GM19351 (cell line): ENCODE measurements around the gene USP31.
A peak's percentile ranks its signal among the peaks of the same experiment; 100 is the strongest.
"Not testable (repeated sequence)": the region's sequence is repeated elsewhere in the genome, so short reads cannot be mapped to it uniquely, and the experiment has no call there.

ENCODE experiments used
- ATAC-seq: cut with Tn5 transposase; IDR thresholded peaks from one replicate; pipeline ENCODE4 v1.9.1; 2021; ENCODE audit warnings: mild to moderate bottlenecking, moderate library complexity; ENCODE audit not compliant: unreplicated experiment

USP31 gene

DNA sequence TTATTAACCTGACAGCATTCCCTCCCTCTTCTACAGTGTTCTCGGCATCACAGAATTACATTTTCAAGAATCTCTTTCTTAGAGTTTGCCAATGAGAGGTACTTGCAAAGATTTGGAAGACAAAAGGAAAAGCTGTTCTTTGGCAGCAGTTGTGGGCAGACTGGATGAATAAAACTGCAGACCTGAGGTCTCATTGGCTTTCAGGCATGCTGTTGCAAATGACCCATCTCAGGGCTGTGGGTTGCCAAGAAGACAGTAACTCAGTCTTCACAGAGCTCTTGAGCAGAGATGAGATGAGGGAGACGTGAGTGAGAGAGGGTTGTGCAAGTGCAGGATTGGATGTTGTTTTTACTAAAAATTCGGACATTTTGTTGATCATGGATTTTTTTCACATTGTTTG lies 11.3 kb upstream of the USP31 start:
- no peak for ATAC-seq

DNA sequence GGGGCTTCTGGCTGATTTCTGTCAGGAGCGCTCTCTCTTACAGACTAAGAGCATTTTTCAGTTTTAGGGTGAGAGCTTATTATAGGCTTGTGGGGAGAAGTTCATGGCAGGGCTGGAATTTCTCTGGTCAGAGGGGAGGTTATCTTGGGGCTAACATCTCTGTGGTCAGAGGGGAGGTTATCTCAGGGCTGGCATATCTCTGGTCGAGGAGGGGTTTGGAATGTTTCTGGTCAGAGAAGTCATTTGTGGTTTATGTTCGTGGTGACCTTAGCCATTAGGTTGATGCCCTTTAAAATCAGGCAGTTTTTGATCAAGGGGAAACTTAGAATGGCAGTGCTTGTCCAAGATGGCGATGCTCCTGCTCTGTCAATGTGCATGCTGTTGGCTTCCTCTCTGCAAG lies 10.8 kb upstream of the USP31 start:
- no peak for ATAC-seq

DNA sequence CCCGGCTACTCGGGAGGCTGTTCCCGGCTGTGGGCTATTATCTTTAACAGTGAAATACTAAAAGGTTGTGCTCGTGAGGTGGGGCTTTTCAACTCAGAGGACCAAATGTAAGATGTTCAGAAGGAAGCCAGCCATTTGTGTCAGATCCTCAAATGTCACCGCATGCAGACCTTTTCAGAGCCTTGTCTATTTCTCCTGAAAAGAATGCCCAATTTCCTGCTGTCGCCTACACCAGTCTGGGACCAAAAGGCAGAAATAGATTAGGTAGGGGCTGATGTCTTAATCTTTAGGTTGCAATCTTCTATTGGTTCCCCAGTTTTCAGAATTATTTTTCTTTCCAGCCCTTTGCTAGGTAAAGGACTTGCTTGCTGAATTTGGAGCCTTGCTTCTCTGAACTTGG lies 8.9 kb upstream of the USP31 start:
- ATAC-seq: no peak

DNA sequence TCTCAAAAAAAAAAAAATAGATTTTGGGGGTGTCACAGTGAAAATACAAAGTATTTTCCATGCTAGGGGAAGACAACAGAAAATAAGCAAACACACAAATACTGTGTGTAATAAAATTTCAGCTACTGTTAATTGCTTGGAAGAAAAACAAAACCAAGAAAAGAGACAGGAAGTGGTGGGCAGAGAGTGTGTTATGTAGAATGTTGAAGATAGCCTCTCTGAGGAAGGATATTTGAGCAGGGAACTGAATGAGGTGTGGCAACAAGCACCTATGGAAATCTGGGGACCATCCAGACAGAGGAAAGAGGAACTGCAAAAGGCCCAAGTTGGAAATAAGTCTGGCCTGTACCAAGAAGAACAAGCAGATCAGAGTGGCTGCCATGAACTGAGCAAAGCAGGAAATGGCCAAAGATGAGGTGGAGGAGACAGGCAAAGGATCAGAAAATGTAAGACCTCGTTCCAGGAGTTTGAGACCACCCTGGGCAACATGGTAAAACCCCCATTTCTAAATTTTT lies 7.8 kb upstream of the USP31 start:
- no peak for ATAC-seq

DNA sequence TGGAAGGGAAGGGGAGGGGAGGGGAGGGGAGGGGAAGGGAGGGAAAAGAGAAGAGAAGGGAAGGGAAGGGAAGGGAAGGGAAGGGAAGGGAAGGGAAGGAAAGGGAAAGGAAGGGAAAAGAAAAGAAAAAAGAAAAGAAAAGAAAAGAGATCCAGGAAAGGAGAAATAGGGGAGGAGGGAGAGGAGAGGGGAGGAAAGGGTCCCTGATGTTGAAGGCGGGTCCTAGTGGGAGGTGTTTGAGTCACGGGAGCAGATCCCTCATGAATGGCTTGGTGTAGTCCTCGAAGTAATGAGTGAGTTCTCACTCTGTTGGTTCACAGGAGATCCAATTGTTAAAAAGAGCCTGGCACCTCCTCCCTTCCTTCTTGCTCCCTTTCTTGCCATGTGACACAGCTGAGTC lies 6.9 kb upstream of the USP31 start:
- no peak for ATAC-seq

DNA sequence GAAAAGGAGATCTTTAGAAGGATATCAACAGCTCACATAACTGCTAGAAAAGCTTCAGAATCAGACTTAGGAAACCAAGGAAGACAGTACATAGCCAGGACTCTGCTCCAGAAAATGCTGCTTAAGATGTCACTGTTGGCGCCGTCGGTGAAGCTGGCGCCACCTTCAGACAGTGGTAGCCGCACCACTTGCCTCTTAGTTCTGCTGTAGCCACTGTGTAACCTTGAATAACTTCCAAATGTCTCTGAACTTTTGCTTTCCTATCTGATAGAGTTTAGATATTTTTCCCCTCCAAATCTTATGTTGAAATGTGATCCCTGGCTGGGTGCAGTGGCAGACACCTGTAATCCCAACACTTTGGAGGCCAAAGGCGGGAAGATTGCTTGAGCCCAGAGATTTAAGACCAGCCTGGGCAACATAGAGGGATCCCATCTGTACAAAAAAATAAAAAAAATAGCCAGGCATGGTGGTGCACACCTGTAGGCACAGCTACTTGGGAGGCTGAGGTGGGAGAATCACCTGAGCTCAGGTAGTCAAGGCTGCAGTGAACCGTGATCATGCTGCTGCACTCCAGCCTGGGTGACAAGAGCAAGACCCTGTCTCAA lies 6.3 kb upstream of the USP31 start:
- ATAC-seq: no peak

DNA sequence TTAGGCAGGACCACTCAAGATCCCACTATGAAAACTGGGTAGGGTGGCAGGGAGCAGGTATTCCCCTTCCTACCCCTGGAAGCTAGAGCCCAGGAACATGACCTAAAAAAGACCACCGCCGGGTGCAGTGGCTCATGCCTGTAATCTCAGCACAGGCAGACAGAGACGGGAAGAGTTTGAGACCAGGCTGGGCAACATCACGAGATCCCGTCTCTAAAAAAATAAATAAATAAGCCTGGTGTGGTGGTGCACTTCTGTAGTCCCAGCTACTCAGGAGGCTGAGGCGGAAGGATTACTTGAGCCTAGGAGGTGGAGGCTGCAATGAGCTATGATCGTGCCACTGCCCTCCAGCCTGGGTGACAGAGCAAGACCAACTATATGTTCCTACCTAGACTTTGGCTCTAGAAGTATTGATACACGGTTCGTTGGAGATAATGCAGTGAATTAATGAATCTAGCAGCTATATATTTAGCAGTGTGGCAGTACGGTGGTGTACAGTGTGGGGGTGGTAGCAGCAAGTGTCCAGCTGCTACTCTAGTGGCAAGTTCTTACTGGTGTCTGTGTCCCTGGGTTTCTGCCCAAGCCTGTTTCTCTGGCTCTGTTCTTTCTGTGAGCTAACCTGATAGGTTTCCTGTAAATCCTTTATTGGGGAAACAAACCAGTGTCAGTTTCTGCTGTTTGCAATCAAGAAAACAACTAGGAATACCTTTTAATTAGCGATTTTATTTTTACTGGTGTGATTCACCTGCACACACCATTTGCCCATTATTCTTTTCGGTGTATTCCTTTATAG lies 3.3 kb upstream of the USP31 start:
- ATAC-seq: no peak

DNA sequence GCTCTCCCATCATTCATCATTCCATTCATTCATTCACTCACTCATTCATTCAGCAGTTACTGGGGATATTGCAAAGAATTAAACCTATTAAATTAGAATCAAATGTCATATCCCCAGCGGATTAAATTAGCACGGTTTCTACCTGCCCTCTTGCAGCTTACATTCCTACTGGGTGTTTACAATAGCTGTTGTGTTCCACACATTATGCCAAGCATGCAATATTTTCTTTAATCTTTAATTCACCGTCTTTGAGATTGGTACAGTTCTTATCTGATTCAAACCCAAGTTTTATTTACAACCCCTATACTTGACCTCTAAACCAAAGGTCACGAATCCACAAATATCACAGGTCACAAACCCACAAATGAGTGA lies 727 bp upstream of the USP31 start:
- no peak for ATAC-seq

DNA sequence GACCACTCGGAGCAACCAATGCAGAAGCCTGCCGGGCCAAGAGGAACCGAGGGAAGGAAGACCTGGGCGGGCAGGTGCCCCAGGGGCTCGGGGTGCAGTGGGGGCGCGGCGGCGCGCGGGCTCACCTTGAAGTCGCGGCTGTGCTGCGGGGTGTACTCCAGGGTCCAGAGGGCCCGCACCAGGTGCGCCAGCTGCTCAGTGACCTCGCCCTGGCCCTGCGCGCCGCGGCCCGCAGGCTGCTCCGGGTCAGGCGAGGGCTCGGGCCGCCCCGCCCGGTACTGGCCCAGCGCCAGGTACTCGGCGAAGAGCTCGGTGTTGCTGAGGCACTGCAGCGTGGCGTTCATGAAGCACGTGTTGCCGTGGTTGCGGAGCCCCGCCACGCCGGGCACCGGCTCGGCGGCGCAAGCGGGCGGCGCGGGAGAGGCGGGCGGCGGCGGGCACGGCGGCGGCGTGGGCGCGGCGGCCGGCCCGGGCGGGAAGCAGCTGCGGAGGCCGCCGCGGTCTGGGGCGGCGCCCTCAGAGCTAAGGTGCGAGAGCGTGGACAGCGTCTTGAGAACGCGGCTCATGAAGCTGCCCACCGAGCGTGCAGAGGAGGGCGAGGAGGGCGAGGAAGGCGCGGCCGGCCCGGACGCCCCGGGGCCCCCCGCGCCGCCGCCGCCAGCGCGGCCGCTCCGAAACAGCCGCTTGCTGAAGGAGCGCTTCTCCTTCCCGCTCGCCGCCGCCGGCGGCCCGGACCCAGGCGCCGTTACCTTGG lies 562 bp downstream of the USP31 start:
- peak; percentile 38 for ATAC-seq

DNA sequence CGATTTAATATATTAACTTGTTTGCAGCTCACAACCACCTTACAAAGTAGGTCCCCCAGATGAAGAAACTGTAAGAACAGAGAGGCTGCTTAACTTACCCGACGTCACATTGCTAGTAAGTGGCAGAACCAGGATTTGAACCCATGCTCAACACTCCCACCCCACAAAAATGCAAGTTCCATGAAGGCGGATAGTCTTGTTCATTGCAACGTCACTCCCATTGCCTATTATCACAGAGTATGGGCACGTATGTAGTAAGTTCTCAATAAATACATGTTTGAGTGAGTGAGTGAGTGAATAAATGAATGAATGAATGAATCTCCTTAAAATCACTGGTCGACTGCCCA lies 1.1 kb downstream of the USP31 start:
- no peak for ATAC-seq

DNA sequence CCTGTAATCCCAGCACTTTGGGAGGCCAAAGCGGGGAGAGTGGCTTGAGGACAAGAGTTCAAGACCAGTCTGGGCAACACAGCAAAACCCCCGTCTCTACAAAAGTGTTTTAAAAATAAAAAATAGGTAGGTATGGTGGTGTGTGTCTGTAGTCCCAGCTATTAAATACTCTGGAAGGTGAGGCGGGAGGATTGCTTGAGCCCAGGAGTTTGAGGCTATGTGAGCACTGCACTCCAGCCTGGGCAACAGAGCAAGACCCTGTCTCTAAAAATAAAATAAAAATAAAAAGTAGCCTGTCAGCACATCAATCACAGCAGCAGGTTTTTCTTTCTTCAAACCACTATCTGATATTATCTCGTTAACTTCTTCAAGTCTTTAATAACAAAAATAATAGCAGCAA lies 1.6 kb downstream of the USP31 start:
- no peak for ATAC-seq

DNA sequence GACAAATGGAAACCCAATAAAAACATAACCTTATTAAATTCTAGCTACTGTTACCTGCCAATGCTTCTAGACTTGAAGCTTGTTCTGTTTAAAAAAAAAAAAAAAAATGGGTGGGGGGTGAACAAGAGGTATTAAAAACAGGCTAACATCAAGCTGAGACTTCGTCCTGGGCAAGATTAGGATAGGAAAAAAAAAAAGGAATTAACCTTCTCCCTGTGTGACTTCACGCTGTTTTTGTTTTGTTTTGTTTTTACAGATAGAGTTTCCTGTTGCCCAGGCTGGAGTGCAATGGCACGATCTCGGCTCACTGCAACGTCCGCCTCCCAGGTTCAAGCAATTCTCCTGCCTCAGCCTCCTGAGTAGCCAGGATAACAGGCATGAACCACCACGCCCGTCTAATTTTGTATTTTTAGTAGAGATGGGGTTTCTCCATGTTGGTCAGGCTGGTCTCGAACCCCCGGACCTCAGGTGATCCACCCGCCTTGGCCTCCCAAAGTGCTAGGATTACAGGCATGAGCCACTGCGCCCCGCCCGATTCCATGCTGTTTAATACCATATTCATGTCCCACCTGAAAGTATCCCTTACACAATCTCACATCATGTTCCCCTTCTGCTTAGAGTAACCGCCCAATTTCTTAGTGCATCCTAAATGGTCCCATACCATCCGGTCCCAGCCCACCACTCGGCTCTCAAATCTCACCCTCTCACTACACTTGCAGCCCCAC lies 2.2 kb downstream of the USP31 start:
- ATAC-seq: no peak

DNA sequence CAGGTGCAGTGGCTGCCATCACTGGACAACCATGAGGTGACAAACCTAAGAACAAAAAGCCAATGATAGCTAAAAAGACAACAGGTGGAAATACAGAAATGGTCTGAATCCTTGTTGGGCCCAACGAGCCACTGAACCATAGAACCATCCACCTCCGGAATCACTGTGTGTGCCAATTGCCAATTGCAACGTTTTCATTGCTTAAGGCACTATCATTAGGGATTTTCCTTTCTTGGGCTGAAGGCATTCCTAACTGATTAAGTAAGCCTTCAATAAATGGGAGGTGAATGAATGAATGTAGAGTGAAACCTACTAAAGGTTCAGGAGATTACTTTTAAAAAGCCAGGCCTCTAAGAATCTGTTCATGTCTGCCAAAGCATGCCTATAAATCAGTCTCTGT lies 3.6 kb downstream of the USP31 start:
- ATAC-seq: no peak

DNA sequence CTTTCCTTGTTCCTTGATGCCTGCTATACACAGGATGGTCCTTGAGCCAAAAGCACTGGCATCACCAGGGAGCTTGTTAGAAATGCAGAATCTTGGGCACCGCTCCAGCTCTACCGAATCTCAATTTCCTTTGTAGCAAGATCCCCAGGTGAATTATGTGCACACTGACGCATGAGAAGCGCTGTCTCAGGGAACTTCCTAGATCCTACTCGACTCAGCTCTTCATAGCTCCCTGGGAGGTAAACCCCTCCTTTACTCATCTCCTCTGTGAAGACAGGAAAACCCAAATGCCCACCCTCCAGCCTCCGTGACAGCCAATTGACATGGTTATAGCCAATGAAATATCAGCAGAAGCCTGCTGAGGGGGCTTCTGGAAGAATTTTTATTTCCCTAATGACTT lies 4.1 kb downstream of the USP31 start:
- no peak for ATAC-seq

DNA sequence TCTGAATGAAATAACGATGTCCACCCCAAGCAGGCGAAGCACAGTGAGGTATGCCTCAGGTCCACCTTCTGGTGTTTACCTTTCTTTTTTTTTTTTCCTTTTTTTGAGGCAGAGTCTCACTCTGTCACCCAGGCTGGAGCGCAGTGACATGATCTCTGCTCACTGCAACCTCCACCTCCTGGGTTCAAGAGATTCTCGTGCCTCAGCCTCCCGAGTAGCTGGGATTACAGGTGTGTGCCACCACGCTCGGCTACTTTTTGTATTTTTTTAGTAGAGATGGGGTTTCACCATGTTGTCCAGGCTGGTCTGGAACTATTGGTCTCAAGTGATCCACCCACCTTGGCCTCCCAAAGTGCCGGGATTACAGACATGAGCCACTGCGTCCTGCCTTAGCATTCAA lies 4.9 kb downstream of the USP31 start:
- ATAC-seq: not testable (repeated sequence)

DNA sequence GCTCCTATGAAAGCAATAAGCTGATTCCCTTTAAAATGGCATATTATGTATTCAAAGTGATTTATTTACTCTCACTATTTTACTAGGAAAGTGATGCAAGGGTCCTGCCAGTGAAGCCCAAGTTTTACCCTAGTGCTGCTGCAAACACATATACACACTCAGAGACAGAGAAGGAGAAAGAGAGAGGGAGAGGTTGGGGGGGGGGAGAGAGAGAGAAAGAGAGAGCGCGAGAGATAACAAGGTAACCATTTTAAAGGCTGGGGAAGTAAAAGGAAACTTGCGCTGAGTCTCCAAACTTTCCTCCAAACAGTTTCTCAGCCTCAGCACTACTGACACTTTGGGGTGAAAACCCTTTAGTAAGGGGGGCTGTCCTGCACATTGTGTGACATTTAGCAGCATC lies 5.9 kb downstream of the USP31 start:
- no peak for ATAC-seq

DNA sequence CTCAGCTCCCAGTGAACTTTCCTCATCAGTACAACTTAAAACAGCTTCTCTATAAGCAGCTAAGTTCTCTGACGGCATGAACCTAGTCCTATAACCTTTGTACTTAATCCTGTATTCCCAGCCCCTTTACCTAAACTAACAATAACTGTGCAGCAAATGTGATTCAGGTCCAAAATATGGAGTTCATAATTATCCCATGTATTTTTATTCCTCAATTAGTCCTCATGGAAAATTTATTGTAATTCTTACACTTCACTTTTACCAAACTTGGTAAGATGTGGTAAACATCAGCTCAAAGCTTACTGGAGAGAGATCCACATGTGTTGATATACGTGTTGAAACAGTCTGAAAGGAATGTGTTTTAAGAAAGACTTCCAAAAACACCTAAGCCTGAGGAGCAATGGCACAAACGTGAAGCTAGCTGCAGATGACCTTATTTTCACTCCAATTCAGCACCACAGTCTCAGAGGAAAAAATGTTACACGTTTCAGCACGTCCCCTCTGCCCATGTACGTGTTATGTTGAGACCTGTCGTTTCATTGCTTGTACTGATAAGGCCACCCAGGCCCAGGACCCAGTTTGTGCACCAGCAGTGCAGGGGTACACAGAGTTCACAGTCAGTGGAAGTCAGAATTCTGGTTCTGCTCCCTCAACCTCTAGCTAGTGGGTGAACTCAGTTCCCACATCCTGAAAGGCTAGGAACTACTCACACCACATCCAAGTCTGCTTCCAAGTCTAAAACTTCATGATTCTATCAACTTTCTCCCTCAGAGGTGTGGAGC lies 7.1 kb downstream of the USP31 start:
- ATAC-seq: no peak

DNA sequence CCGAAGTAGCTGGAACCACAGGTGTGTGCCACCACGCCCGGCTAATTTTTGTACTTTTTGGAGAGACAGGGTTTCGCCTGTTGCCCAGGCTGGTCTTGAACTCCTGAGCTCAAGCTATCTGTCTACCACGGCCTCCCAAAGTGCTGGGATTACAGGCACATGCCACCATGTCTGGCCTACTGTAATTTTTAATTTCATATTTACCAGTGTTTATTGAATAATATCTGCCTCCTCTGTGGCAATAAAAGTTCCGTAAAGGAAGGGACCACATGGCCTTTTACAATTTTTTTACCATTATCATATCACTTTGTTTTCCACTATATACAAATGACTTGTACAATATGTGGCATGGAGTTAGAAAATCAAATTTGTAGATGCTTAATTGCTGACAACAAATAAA lies 7.8 kb downstream of the USP31 start:
- no peak for ATAC-seq

DNA sequence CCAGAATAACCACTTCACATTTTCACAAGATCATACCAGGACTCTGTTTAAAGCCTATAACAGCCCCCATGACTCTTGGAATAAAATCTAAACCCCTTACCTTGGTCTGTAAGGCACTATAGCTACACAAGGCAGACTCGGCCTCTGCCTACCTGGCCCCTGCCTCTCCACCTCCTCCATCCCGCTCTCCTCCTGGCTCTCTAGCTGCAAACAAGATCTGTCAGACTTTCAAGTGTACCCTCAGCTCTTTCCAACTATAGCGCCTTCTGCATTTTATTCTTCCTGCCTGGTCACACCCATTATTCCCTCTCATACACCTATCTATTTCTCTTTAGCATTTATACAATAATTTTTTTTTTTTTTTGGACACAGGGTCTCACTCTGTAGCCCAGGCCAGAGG lies 8.2 kb downstream of the USP31 start:
- ATAC-seq: no peak

DNA sequence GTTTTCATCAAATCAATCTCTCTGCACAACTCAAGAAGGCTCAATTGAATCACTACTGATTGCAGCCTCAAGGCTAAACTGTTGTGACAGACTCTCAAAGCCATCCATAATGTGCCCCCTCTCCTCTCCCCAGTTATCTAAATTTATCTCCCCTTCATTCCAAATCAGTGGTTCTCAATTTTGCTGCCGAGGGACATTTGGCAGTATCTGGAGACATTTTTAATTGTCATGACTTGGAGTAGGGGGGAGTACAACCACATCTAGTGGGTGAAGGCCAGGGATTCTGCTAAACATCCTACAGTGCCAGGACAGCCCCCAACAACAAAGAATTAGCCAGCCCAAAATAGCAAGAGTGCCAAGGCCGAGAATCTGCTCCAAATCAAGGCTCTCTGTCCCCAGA lies 9.1 kb downstream of the USP31 start:
- ATAC-seq: no peak

DNA sequence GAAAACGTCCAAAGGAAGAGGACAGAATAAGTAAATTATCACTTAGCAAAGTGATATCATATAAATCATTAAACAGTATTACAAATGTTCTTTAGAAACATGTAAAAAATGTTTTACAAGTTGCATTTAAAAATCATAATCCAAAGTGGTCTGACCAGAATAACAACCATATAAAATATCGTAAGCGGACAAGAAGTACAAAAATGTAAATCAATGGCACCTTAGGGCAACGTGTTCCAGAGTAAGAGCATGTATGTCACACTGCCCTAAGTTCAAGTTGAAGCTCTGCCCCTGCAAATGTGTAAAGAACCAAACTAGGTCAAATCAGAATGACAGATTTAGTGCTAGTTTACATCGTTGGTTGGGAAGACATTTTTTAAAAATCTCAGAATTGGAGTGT lies 11.4 kb downstream of the USP31 start:
- no peak for ATAC-seq
